H1 (cell line): Measurements from ENCODE around the gene FKBP1B. TPM values are rescaled to one million over a fixed set of nuclear protein-coding genes. Genes with fewer than 3 reads are reported as not detected.

ENCODE experiments used
- CTCF ChIA-PET: fragments of 300-600 bp; sonication (Branson Sonifier 250); formaldehyde crosslinking; loops from one replicate; lab custom pipeline; 2021; ENCODE audit not compliant: partially characterized antibody; lab: Charles Lee
- POLR2A ChIA-PET: fragments of 300-600 bp; sonication (Branson Sonifier 250); formaldehyde crosslinking; loops from one replicate; lab custom pipeline; 2021; ENCODE audit warnings: inconsistent platforms; ENCODE audit not compliant: partially characterized antibody; lab: Charles Lee
- DNase-seq, 2 experiments: peaks; one replicate each; pipeline versions ENCODE4 v3.0.0 to v3.0.0-alpha.2; 2010 to 2022; ENCODE audit warnings: low spot score in 2 of 2, low read depth in 1 of 2, mixed read lengths in 1 of 2
- FAIRE-seq: peaks from 2 replicates; lab custom pipeline; 2011; peaks lifted over from hg19 to GRCh38; lab: Jason Lieb, UNC
- H2AFZ ChIP-seq: 2 replicates; pipeline ENCODE4 v1.8.1; 2012; ENCODE audit warnings: low read length, inconsistent platforms
- H2AK5ac ChIP-seq: 2 replicates; pipeline ENCODE4 v1.6.1; 2013; ENCODE audit warnings: low read depth, low read length
- H2BK120ac ChIP-seq: replicated peaks from 2 replicates; pipeline ENCODE3; 2013; ENCODE audit warnings: low read depth, low read length, inconsistent platforms
- H2BK12ac ChIP-seq: 2 replicates; pipeline ENCODE4 v1.6.1; 2013; ENCODE audit warnings: low read depth, low read length
- H2BK15ac ChIP-seq: 2 replicates; pipeline ENCODE4 v1.6.1; 2013; ENCODE audit warnings: low read length
- H2BK20ac ChIP-seq: 2 replicates; pipeline ENCODE4 v1.6.1; 2013; ENCODE audit warnings: low read length
- H2BK5ac ChIP-seq: 2 replicates; pipeline ENCODE4 v1.6.1; 2013; ENCODE audit warnings: low read depth, low read length
- H3K14ac ChIP-seq: 2 replicates; pipeline ENCODE4 v1.6.1; 2013; ENCODE audit warnings: inconsistent platforms; ENCODE audit not compliant: insufficient read length
- H3K18ac ChIP-seq: 2 replicates; pipeline ENCODE4 v1.6.1; 2013; ENCODE audit warnings: low read length; ENCODE audit errors: extremely low read depth
- H3K23ac ChIP-seq: 2 replicates; pipeline ENCODE4 v1.6.1; 2013; ENCODE audit warnings: inconsistent platforms; ENCODE audit not compliant: insufficient read length
- H3K23me2 ChIP-seq: 2 replicates; pipeline ENCODE4 v1.6.1; 2013; ENCODE audit warnings: low read depth, low read length
- H3K27ac ChIP-seq: 2 replicates; pipeline ENCODE4 v1.6.1; 2011; ENCODE audit warnings: low read depth, low read length, inconsistent platforms
- H3K27me3 ChIP-seq, 4 experiments: replicated peaks in 1 of 4; 1 replicate in 1 of 4; 2 replicates in 3 of 4; pipeline versions ENCODE4 v1.6.1 to v1.8.1; 2011 to 2013; ENCODE audit warnings: low read length in 3 of 4, mild to moderate bottlenecking in 3 of 4, inconsistent platforms in 2 of 4, mixed read lengths in 2 of 4, moderate library complexity in 1 of 4; ENCODE audit not compliant: control insufficient read depth in 3 of 4, insufficient read depth in 3 of 4; ENCODE audit errors: extremely low read depth in 1 of 4
- H3K36me3 ChIP-seq, 4 experiments: 2 replicates each; pipeline versions ENCODE4 v1.6.1 to v1.8.1; 2011 to 2013; ENCODE audit warnings: mild to moderate bottlenecking in 4 of 4, low read length in 3 of 4, moderate library complexity in 2 of 4, control low read depth in 1 of 4, inconsistent platforms in 1 of 4; ENCODE audit not compliant: insufficient read depth in 4 of 4, control insufficient read depth in 2 of 4
- H3K4ac ChIP-seq: replicated peaks from 2 replicates; pipeline ENCODE3; 2013; ENCODE audit warnings: low read length, low read depth, mixed read lengths, inconsistent platforms; ENCODE audit not compliant: insufficient read length
- H3K4me1 ChIP-seq, 4 experiments: replicated peaks in 1 of 4; 1 replicate in 1 of 4; 2 replicates in 3 of 4; pipeline versions ENCODE4 v1.6.1 to v1.8.1; 2011 to 2013; ENCODE audit warnings: low read length in 3 of 4, inconsistent platforms in 2 of 4, mixed read lengths in 1 of 4; ENCODE audit not compliant: insufficient read depth in 4 of 4, control insufficient read depth in 3 of 4
- H3K4me2 ChIP-seq, 2 experiments: 2 replicates each; pipeline versions ENCODE4 v1.6.1 to v1.8.1; 2011 to 2013; ENCODE audit warnings: low read depth in 2 of 2, low read length in 2 of 2, control low read depth in 1 of 2, inconsistent platforms in 1 of 2, mild to moderate bottlenecking in 1 of 2; ENCODE audit not compliant: insufficient read depth in 1 of 2
- H3K4me3 ChIP-seq, 4 experiments: fragments of 200-600, 300-600 bp in 1 of 4; sonication (generic), shearing (Covaris generic), sonication (Bioruptor Twin) in 1 of 4; 2 replicates each; pipeline versions ENCODE4 v1.5.1 to v1.8.1; 2011 to 2016; ENCODE audit warnings: low read length in 4 of 4, low read depth in 3 of 4, control low read depth in 2 of 4, inconsistent platforms in 2 of 4, mild to moderate bottlenecking in 2 of 4, mixed read lengths in 1 of 4, moderate library complexity in 1 of 4; ENCODE audit not compliant: insufficient read depth in 2 of 4; ENCODE audit errors: extremely low read depth in 1 of 4
- H3K56ac ChIP-seq: replicated peaks from 2 replicates; pipeline ENCODE3; 2013; ENCODE audit warnings: low read depth, mild to moderate bottlenecking, mixed read lengths, low read length, inconsistent platforms; ENCODE audit not compliant: insufficient read length
- H3K79me1 ChIP-seq: 2 replicates; pipeline ENCODE4 v1.6.1; 2013; ENCODE audit warnings: low read depth, low read length, control low read depth
- H3K79me2 ChIP-seq, 2 experiments: 2 replicates each; pipeline versions ENCODE4 v1.6.1 to v1.8.1; 2012 to 2013; ENCODE audit warnings: low read length in 2 of 2, mild to moderate bottlenecking in 2 of 2, inconsistent platforms in 1 of 2; ENCODE audit not compliant: insufficient read depth in 2 of 2, control insufficient read depth in 1 of 2
- H3K9ac ChIP-seq, 4 experiments: replicated peaks in 1 of 4; 1 replicate in 1 of 4; 2 replicates in 3 of 4; pipeline versions ENCODE4 v1.6.1 to v1.8.1; 2011 to 2013; ENCODE audit warnings: low read depth in 3 of 4, low read length in 3 of 4, control low read depth in 2 of 4, mild to moderate bottlenecking in 2 of 4, moderate library complexity in 2 of 4, inconsistent platforms in 1 of 4; ENCODE audit errors: extremely low read depth in 1 of 4
- H3K9me3 ChIP-seq, 2 experiments: 2 replicates each; pipeline versions ENCODE4 v1.6.1 to v1.8.1; 2012 to 2013; ENCODE audit warnings: mild to moderate bottlenecking in 2 of 2, moderate library complexity in 2 of 2, control low read depth in 1 of 2, inconsistent platforms in 1 of 2, low read depth in 1 of 2, low read length in 1 of 2, mixed read lengths in 1 of 2; ENCODE audit not compliant: insufficient read depth in 2 of 2
- H4K20me1 ChIP-seq, 2 experiments: replicated peaks in 1 of 2; 2 replicates each; pipeline versions ENCODE3 to v1.8.1; 2011 to 2013; ENCODE audit warnings: inconsistent platforms in 2 of 2, low read length in 2 of 2, mild to moderate bottlenecking in 1 of 2; ENCODE audit not compliant: insufficient read depth in 2 of 2, control insufficient read depth in 1 of 2
- H4K5ac ChIP-seq: 2 replicates; pipeline ENCODE4 v1.6.1; 2013; ENCODE audit warnings: low read length, low read depth, mixed read lengths, inconsistent platforms; ENCODE audit not compliant: insufficient read length
- H4K8ac ChIP-seq: 2 replicates; pipeline ENCODE4 v1.8.0; 2013; ENCODE audit warnings: mild to moderate bottlenecking, moderate library complexity, low read length, inconsistent platforms; ENCODE audit not compliant: insufficient read depth; ENCODE audit errors: extremely low read depth
- H4K91ac ChIP-seq: replicated peaks from 2 replicates; pipeline ENCODE3; 2013; ENCODE audit warnings: low read length, mixed read lengths, inconsistent platforms; ENCODE audit not compliant: insufficient read length
- CBX8 ChIP-seq: fragments of 300-800, 300-1000 bp; sonication (generic); IDR thresholded peaks from 2 replicates; pipeline ENCODE4 v1.7.1; 2016; ENCODE audit warnings: low read depth, low read length, borderline replicate concordance
- FOSL1 ChIP-seq: IDR thresholded peaks from 2 replicates; pipeline ENCODE4 v1.6.1; 2011; ENCODE audit warnings: mild to moderate bottlenecking, low read depth, low read length, moderate library complexity; ENCODE audit not compliant: insufficient read depth
- GABPA ChIP-seq: IDR thresholded peaks from 2 replicates; pipeline ENCODE4 v1.6.1; 2011; ENCODE audit warnings: mild to moderate bottlenecking, low read length, moderate library complexity, borderline replicate concordance; ENCODE audit not compliant: insufficient read depth
- HDAC6 ChIP-seq: IDR thresholded peaks from one replicate; pipeline ENCODE4 v1.7.1; 2012; ENCODE audit warnings: low read depth, mild to moderate bottlenecking, inconsistent platforms, low read length, moderate library complexity
- KDM1A ChIP-seq: fragments of 200-600, 300-600 bp; sonication (generic); IDR thresholded peaks from 2 replicates; pipeline ENCODE4 v1.7.1; 2016; ENCODE audit warnings: mild to moderate bottlenecking, low read length, borderline replicate concordance
- RXRA ChIP-seq: IDR thresholded peaks from 2 replicates; pipeline ENCODE4 v1.6.1; 2011; ENCODE audit warnings: low read depth, mild to moderate bottlenecking, low read length, moderate library complexity; ENCODE audit not compliant: insufficient read depth
- SAP30 ChIP-seq: fragments of 300-600 bp; sonication (generic); IDR thresholded peaks from 2 replicates; pipeline ENCODE4 v1.7.1; 2012; ENCODE audit warnings: low read length, moderate library complexity, mild to moderate bottlenecking, inconsistent platforms; ENCODE audit not compliant: insufficient read depth, insufficient replicate concordance
- SIN3A ChIP-seq, 2 experiments: IDR thresholded peaks in 1 of 2; conservative IDR thresholded peaks in 1 of 2; 2 replicates each; pipeline ENCODE4 v1.6.1; 2011 to 2012; ENCODE audit warnings: low read length in 2 of 2, improper control_type of control experiment in 1 of 2, low read depth in 1 of 2, mild to moderate bottlenecking in 1 of 2
- SP1 ChIP-seq: IDR thresholded peaks from 2 replicates; pipeline ENCODE4 v1.6.1; 2011; ENCODE audit warnings: low read depth, low read length
- TBP ChIP-seq: IDR thresholded peaks from 2 replicates; pipeline ENCODE4 v1.6.1; 2011; ENCODE audit warnings: low read depth, low read length, improper control_type of control experiment
- WGBS, 2 experiments: shearing (Covaris generic) in 1 of 2; methylation state at CpG; one replicate each; pipeline versions ENCODE4 v1.1.6 to v1.1.7; 2013 to 2015; ENCODE audit warnings: low lambda C conversion rate in 2 of 2, mixed read lengths in 2 of 2, inconsistent platforms in 1 of 2, low coverage in 1 of 2, missing lambda C conversion rate in 1 of 2; ENCODE audit not compliant: insufficient replicate concordance in 2 of 2, insufficient coverage in 1 of 2, insufficient read length in 1 of 2; ENCODE audit errors: extremely low coverage in 1 of 2, missing lambda C conversion rate in 1 of 2; 5-methylcytosine and 5-hydroxymethylcytosine counted together
- polyA plus RNA-seq, 7 experiments: library from polyadenylated mRNA; depleted of rRNA in 3 of 7; stranded (reverse) in 5 of 7; unstranded in 2 of 7; fragments of >200 nt in 5 of 7; fragments of 200-250 nt in 2 of 7; gene quantifications; 1 replicate in 5 of 7; 2 replicates in 1 of 7; 4 replicates in 1 of 7; pipeline versions ENCODE4 v1.2.1 to v1.2.3, GENCODE V29; 2011 to 2013; ENCODE audit warnings: missing spikeins in 2 of 7, mixed read lengths in 2 of 7
- total RNA-seq: library from RNA; stranded (reverse); fragmentation: NEBNext Ultra II Directional; extraction: Animal tissue kit (Norgen Biotek cat#: 25700); gene quantifications from 2 replicates; pipeline ENCODE4 v1.2.1, GENCODE V29; 2021

FKBP1B gene
- total and polyA plus RNA-seq, 2 of the 8 experiments (the other 6 are each of a cell fraction or from before 2014, with no cell fraction given): 50.8 to 151 TPM

DNA sequence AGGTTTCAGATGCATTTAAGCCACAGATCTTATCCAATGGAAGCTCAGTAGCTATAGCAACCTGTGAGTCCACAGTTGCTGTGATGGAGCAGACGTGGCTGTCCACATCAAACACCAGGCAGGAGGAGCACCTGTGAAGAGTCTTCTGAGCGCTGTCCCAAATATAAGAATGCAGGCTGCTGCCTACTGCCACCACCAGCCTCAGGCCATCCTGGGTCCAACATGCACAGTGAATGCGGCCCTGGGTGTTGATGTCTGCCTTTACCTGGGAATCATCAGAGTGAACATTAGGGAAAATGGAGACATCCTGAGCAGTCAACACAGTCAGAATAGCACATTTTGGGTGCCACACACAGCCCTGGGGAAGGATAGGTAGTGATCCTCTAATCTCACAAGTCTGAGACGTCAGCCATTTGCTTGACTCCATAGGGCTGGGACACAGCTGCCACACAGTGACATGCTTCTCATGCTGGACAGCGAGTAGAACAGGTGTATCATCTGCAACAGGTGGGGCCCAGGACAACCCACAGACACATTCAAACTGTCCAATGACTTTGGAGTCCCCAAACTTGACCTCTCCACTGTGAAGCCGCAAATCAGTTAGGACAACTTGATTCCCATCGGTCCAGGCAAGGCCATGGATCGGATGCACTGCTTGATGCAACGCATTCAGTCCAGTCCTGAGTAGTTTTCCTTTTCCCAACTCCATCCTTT is 10.6 kb upstream of the FKBP1B start:
- POLR2A ChIA-PET: no interaction called here
- no peak for TF ChIP-seq HDAC6
- TF ChIP-seq RXRA: no peak
- no peak for TF ChIP-seq SP1
- no peak for TF ChIP-seq CBX8
- TF ChIP-seq KDM1A: no peak
- no peak for TF ChIP-seq SAP30
- TF ChIP-seq GABPA: no peak
- no peak for TF ChIP-seq SIN3A (conservative IDR thresholded peaks at IDR 0.05 in 1 of 2, IDR thresholded peaks at IDR 0.05 in 1 of 2; ENCODE audit: low read depth in 1 of 2, low read length in 2 of 2)
- TF ChIP-seq TBP: no peak
- TF ChIP-seq FOSL1: no peak

More for the DNA sequence above, 10.6 kb upstream of the FKBP1B start:
- DNase-seq (no peak), FAIRE-seq (no peak)
- H3K18ac ChIP-seq: no peak overlapping the region
- no peak overlapping the region for H2BK5ac ChIP-seq
- no peak overlapping the region for H2AFZ ChIP-seq
- H3K56ac ChIP-seq: no peak overlapping the region
- H2BK15ac ChIP-seq: no peak overlapping the region
- H3K23me2 ChIP-seq: no peaks in the 10 kb centered on the region
- no peak overlapping the region for H3K9ac ChIP-seq
- peaks cover 2% of the 10 kb centered on the region; the same call in 1 of the 2 replicates for H3K79me1 ChIP-seq
- H2BK120ac ChIP-seq: no peak overlapping the region
- no peak overlapping the region for H3K23ac ChIP-seq
- H3K4me2 ChIP-seq: no peak overlapping the region
- no peak overlapping the region for H2AK5ac ChIP-seq
- no peak overlapping the region for H4K8ac ChIP-seq
- no peak overlapping the region for H2BK20ac ChIP-seq
- H3K9me3 ChIP-seq: no peaks in the 10 kb centered on the region
- H3K27ac ChIP-seq: no peak overlapping the region
- 88% methylated on average over 9 of the region's 9 CpGs; no CpG with 5 or more reads in 1 of the 2 experiments for WGBS, 2 experiments
- no peak overlapping the region for H4K5ac ChIP-seq
- H3K14ac ChIP-seq: no peak overlapping the region
- H3K4me3 ChIP-seq: no peak overlapping the region
- no peak overlapping the region for H4K91ac ChIP-seq
- H3K27me3 ChIP-seq: no peaks in the 10 kb centered on the region
- no peak overlapping the region for H2BK12ac ChIP-seq
- H3K4me1 ChIP-seq: no peaks in the 10 kb centered on the region
- no peak overlapping the region for H3K4ac ChIP-seq
- H4K20me1 ChIP-seq: peaks cover 0 to 4% of the 10 kb centered on the region in 2 experiments
- CTCF ChIA-PET: no interaction called here
- peaks cover 0 to 46% of the 10 kb centered on the region in 2 experiments; a peak in 2 of 4 replicates for H3K79me2 ChIP-seq
- peaks cover 15 to 34% (median 19%) of the 10 kb centered on the region in 4 experiments for H3K36me3 ChIP-seq
